ENCODE results near the gene BRINP3.

DNA sequence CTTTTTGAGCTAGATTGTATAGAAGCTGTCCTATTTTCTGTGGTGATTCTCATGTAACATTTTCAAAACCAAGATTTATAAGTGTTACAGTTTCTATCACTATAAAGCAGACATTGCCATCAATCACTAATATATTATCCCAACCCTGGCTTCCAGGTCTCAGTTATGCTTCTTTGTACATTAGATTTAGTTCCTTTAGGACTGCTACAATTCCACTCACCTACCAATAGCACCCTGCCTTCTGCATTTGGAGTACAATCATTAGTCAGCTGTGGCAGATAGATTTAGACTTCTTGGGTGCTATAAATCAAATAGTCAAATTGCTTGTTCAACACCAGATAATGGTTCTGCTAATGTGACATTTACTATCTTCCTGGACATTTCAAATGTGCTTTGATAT is 281.6 kb downstream of the BRINP3 start:
- TF ChIP-seq RAD21 (conservative IDR thresholded peaks at IDR 0.05 in 1 of 2, IDR thresholded peaks at IDR 0.05 in 1 of 2) (no peak), POLR2A (IDR thresholded peaks at IDR 0.05; ENCODE audit: low read length) (no peak), KDM1A (IDR thresholded peaks at IDR 0.05; ENCODE audit: low read depth) (no peak), MYC (IDR thresholded peaks at IDR 0.05; ENCODE audit: borderline replicate concordance, low read length) (no peak), BHLHE40 (IDR thresholded peaks at IDR 0.05; ENCODE audit: low read depth, low read length) (no peak), EP300 (IDR thresholded peaks at IDR 0.05) (no peak), NPAS2 (CRISPR knock-in tag; IDR thresholded peaks at IDR 0.05; ENCODE audit: borderline replicate concordance) (no peak)
- TF ChIP-seq, protein P1, sequence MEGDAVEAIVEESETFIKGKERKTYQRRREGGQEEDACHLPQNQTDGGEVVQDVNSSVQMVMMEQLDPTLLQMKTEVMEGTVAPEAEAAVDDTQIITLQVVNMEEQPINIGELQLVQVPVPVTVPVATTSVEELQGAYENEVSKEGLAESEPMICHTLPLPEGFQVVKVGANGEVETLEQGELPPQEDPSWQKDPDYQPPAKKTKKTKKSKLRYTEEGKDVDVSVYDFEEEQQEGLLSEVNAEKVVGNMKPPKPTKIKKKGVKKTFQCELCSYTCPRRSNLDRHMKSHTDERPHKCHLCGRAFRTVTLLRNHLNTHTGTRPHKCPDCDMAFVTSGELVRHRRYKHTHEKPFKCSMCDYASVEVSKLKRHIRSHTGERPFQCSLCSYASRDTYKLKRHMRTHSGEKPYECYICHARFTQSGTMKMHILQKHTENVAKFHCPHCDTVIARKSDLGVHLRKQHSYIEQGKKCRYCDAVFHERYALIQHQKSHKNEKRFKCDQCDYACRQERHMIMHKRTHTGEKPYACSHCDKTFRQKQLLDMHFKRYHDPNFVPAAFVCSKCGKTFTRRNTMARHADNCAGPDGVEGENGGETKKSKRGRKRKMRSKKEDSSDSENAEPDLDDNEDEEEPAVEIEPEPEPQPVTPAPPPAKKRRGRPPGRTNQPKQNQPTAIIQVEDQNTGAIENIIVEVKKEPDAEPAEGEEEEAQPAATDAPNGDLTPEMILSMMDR (IDR thresholded peaks at IDR 0.05): no peak
- TF ChIP-seq, protein P2, sequence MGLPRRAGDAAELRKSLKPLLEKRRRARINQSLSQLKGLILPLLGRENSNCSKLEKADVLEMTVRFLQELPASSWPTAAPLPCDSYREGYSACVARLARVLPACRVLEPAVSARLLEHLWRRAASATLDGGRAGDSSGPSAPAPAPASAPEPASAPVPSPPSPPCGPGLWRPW (IDR thresholded peaks at IDR 0.05): no peak
- TF ChIP-seq, protein P3, sequence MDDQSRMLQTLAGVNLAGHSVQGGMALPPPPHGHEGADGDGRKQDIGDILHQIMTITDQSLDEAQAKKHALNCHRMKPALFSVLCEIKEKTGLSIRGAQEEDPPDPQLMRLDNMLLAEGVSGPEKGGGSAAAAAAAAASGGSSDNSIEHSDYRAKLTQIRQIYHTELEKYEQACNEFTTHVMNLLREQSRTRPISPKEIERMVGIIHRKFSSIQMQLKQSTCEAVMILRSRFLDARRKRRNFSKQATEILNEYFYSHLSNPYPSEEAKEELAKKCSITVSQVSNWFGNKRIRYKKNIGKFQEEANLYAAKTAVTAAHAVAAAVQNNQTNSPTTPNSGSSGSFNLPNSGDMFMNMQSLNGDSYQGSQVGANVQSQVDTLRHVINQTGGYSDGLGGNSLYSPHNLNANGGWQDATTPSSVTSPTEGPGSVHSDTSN (IDR thresholded peaks at IDR 0.05): no peak
- TF ChIP-seq, protein P4, sequence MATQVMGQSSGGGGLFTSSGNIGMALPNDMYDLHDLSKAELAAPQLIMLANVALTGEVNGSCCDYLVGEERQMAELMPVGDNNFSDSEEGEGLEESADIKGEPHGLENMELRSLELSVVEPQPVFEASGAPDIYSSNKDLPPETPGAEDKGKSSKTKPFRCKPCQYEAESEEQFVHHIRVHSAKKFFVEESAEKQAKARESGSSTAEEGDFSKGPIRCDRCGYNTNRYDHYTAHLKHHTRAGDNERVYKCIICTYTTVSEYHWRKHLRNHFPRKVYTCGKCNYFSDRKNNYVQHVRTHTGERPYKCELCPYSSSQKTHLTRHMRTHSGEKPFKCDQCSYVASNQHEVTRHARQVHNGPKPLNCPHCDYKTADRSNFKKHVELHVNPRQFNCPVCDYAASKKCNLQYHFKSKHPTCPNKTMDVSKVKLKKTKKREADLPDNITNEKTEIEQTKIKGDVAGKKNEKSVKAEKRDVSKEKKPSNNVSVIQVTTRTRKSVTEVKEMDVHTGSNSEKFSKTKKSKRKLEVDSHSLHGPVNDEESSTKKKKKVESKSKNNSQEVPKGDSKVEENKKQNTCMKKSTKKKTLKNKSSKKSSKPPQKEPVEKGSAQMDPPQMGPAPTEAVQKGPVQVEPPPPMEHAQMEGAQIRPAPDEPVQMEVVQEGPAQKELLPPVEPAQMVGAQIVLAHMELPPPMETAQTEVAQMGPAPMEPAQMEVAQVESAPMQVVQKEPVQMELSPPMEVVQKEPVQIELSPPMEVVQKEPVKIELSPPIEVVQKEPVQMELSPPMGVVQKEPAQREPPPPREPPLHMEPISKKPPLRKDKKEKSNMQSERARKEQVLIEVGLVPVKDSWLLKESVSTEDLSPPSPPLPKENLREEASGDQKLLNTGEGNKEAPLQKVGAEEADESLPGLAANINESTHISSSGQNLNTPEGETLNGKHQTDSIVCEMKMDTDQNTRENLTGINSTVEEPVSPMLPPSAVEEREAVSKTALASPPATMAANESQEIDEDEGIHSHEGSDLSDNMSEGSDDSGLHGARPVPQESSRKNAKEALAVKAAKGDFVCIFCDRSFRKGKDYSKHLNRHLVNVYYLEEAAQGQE (IDR thresholded peaks at IDR 0.05): no peak
- TF ChIP-seq, protein P5, sequence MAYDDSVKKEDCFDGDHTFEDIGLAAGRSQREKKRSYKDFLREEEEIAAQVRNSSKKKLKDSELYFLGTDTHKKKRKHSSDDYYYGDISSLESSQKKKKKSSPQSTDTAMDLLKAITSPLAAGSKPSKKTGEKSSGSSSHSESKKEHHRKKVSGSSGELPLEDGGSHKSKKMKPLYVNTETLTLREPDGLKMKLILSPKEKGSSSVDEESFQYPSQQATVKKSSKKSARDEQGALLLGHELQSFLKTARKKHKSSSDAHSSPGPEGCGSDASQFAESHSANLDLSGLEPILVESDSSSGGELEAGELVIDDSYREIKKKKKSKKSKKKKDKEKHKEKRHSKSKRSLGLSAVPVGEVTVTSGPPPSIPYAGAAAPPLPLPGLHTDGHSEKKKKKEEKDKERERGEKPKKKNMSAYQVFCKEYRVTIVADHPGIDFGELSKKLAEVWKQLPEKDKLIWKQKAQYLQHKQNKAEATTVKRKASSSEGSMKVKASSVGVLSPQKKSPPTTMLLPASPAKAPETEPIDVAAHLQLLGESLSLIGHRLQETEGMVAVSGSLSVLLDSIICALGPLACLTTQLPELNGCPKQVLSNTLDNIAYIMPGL (CRISPR knock-in tag; IDR thresholded peaks at IDR 0.05; ENCODE audit: borderline replicate concordance): no peak
- TF ChIP-seq, protein P6, sequence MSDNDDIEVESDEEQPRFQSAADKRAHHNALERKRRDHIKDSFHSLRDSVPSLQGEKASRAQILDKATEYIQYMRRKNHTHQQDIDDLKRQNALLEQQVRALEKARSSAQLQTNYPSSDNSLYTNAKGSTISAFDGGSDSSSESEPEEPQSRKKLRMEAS (IDR thresholded peaks at IDR 0.05): no peak
